Dedifferentiated amniotic fluid mesenchymal stem cell (primary cell): ENCODE results near the gene LILRB4.
"Not testable (repeated sequence)": the region's sequence is repeated elsewhere in the genome, so short reads cannot be mapped to it uniquely, and the experiment has no call there.

Source experiments
- DNase-seq: peaks from one replicate; pipeline ENCODE4 v3.0.0-alpha.2; 2016; ENCODE audit errors: extremely low spot score

LILRB4 gene

GRCh38 chr19:54662730-54663129 lies at the start of gene LILRB4:
TSS of gene LILRB4 (plus strand) at chr19:54662985. CDS start at chr19:54663034, 49 bp downstream.
- no peak for DNase-seq

DNA sequence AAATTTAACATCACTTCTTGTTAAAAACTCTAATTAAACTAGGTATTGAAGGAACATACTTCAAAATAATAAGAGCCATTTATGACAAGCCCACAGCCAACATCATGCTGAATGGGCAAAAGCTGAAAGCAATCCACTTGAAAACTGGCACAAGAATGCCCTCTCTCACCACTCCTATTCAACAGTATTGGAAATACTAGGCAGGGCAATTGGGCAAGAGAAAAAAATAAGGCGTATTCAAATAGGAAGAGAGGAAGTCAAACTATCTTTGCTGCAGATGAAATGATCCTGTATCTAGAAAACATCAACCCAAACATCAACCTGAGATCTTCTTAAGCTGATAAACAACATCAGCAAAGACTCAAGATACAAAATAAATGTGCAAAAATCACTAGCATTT lies 48.1 kb upstream of the LILRB4 start:
- DNase-seq = no peak

DNA sequence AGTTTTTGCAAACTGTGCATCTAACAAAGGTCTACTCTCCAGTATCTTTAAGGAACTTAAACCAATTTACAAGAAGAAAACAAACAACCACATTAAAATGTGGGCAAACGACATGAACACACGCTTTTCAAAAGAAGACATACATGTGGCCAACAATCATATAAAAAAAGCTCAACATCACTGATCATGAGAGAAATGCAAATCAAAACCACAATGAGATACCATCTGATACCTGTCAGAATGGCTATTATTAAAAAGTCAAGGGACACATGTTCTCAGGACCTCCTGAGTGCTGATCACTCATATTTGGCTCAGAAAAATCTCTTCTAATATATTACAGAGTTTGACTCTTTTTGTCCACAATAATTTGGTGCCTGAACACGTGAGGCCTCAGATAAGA lies 46.7 kb upstream of the LILRB4 start:
- DNase-seq = no peak

DNA sequence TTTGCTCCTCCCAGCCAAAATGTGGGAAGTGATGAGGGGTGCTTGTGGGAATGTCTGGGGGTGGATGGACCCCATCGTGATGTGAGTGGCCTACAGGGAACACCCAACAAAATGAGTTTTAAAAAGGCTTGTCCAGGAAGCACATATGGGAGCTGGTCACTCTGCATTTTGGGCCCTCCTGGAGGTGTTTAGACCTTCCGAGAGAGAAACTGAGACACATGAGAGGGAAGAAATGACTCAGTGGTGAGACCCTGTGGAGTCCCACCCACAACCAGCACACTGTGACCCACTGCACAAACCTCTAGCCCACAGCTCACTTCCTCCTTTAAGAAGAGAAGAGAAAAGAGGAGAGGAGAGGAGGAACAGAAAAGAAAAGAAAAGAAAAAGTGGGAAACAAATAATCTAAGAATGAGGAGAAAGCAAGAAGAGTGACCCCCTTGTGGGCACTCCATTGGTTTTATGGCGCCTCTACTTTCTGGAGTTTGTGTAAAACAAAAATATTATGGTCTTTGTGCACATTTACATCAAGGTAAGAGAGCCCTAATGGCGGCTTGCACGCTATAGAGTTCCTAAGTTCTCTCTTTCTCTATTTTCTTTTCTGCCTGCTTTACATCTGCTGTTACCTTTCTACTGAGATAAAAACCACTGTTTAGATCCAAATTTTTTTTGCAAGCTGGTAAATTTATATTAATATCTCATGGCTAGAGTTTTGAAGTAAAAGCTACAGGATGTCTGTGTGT lies 45.8 kb upstream of the LILRB4 start:
- DNase-seq = no peak

GRCh38 chr19:54620464-54620863 lies 42.3 kb upstream of the LILRB4 start:
- DNase-seq = no peak

DNA sequence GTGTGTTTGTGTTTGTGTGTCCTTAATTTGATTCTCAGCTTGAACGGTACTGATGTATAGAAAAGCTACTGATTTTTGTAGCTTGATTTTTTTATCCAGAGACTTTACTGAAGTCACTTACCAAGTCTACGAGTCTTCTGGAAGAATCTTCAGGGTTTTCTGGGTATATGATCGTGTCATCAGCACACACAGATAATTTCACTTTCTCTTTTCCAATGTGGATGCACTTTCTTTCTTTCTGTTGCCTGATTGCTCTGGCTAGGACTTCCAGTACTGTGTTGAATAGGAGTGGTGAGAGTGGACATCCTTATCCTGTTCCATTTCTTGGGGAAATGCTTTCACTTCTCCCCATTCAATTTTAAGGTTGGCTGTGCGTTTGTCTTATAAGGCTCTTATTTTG lies 40.4 kb upstream of the LILRB4 start:
- DNase-seq = no peak

DNA sequence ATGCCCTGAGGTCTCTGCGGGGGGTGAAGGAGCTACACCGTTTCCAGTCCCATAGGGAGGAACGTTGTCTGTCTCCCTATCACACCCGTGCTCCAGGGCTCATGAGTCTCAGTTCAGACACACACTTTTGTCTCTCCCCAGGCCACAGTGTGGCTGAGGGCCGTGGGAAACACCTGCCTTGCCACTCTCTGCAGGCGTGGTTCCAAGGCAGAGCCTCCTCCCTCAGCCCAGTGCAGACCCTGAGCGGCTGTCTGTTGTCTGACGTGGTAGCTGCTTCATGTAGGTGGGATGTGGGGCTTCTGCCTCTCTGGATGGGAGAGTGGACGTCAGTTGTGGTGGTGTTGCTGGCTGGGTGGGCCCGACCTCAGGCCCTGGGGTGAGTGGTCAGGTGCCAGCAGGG lies 38.6 kb upstream of the LILRB4 start:
- not testable (repeated sequence) for DNase-seq

GRCh38 chr19:54624934-54625730 lies 37.7 kb upstream of the LILRB4 start:
- not testable (repeated sequence) for DNase-seq

DNA sequence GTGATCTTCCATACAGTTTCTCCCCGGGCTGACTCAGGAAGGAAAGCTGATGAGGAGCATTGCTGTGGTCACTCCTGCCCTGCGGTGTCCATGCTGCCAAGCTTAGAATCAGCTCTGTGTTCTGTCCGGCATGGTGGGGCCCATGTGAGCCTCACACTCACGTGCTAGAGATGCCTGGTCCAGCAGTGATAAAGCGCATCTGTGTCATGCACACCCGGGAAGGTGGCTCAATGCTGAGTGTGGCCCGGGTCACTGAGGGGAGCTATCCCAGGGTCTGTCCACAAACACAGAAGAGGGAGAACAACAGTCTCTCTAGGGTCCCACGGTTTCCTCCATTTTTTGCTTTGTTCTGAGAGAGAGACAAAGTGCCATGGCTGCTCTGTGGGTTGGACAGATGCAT lies 36.0 kb upstream of the LILRB4 start:
- DNase-seq = no peak

- DNase-seq = not testable (repeated sequence)
Observed at GRCh38 chr19:54627912-54628311, 34.9 kb upstream of the LILRB4 start.

DNA sequence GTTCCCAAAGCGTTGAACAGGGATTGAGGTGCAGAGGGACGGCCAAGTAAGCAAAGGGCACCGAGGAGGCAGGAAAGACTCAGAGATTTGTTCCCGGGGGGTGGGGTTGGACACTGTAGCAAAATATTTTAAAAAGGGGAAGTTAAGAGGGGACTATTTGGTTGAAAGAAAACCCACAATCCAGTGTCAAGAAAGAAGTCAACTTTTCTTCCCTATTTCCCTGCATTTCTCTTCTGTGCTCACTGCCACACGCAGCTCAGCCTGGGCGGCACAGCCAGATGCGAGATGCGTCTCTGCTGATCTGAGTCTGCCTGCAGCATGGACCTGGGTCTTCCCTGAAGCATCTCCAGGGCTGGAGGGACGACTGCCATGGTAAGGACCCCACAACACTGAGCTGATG lies 32.5 kb upstream of the LILRB4 start, which contains the start of gene LILRB1:
TSS of gene LILRB1 (plus strand) at position 223 of the 400 bp plus-strand sequence. CDS start 590 bp downstream, outside the sequence.
- not testable (repeated sequence) for DNase-seq

DNA sequence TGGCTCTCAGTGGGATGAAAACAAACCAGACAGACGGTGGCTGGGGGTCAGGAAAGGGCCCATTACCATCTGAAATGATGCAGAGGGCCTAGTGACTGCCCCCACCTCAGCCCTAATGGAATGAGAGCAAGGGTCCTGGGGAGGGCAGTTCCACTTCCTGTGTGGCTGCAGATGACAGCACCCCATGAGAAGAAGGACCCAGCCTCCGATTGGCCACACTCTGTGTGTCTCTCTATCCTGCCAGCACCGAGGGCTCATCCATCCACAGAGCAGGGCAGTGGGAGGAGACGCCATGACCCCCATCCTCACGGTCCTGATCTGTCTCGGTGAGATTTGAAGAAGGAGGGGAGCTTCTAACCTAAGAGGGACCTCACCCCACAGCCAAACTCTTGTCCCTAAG lies 32.0 kb upstream of the LILRB4 start:
- no peak for DNase-seq

DNA sequence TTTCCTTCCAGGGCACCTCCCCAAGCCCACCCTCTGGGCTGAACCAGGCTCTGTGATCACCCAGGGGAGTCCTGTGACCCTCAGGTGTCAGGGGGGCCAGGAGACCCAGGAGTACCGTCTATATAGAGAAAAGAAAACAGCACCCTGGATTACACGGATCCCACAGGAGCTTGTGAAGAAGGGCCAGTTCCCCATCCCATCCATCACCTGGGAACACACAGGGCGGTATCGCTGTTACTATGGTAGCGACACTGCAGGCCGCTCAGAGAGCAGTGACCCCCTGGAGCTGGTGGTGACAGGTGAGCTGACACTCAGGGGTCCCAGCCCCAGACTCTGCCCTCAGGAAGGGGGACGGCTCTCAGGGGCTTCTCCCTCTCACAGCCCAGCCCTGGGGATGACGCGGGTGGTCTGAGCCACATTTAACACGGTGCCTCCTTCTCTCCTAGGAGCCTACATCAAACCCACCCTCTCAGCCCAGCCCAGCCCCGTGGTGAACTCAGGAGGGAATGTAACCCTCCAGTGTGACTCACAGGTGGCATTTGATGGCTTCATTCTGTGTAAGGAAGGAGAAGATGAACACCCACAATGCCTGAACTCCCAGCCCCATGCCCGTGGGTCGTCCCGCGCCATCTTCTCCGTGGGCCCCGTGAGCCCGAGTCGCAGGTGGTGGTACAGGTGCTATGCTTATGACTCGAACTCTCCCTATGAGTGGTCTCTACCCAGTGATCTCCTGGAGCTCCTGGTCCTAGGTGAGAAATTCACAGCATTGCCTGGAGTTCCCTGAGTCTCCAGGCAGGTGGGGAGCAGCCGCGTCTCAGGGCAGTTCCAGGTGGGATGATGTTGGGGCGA lies 31.1 kb upstream of the LILRB4 start:
- DNase-seq = not testable (repeated sequence)

- DNase-seq = not testable (repeated sequence)
Observed at GRCh38 chr19:54632517-54632916, 30.3 kb upstream of the LILRB4 start.

DNA sequence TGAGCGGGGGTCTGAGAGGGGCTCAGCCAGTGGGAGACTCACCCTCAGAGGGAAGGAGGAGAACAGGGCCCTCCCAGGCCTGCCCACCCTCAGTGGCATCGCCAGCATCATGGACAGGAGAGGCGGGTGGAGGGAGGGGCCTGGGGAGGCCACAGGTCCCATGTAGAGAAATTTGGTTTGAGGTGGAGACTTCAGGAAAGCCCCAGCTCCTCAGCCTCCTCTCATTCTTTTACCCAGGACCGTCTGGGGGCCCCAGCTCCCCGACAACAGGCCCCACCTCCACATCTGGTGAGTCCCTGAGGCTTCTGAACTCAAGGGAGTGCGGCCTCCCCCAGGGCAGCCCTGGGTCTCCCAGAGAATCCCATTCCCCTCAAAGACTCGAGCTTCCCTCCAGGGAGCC lies 29.4 kb upstream of the LILRB4 start:
- DNase-seq = no peak

DNA sequence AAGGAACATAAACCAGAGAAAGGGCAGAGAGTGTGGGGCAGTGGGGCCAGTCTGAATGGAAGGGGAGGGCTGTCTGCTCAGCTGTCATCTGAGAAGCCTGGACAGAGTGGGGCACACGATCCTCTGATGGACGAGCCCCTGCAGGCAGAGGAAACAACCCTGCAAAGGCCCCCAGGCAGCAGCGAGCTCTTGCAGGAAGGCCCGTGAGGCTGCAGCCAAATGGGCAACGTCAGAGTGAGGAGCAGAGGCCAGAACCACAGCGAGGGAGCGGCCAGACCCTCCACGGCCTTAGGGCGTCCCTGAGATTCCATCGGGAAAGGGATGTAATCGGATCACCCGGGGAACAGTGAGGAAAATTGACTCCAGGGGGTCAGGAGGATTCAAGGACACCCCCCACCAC lies 26.7 kb upstream of the LILRB4 start:
- DNase-seq = not testable (repeated sequence)

GRCh38 chr19:54638683-54639082 lies 24.1 kb upstream of the LILRB4 start:
- DNase-seq = no peak

GRCh38 chr19:54642953-54643352 lies 19.8 kb upstream of the LILRB4 start:
- not testable (repeated sequence) for DNase-seq

DNA sequence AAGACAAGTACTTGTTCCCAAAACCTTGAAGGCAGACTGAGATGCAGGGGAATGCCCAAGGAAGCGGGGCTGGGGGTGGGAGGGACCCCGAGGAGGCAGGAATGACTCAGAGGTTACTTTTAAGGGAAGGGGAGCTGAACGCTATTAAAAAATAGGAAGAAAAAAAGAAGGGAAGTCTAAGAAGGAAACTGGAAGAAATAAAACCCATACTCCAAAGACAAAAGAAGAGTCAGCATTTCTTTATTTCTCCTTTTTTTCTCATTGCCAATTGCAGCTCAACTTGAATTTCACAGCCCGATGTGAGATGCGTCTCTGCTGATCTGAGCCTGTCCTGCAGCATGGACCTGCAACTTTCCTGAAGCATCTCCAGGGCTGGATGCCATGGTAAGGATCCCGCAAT lies 19.2 kb upstream of the LILRB4 start:
- not testable (repeated sequence) for DNase-seq

DNA sequence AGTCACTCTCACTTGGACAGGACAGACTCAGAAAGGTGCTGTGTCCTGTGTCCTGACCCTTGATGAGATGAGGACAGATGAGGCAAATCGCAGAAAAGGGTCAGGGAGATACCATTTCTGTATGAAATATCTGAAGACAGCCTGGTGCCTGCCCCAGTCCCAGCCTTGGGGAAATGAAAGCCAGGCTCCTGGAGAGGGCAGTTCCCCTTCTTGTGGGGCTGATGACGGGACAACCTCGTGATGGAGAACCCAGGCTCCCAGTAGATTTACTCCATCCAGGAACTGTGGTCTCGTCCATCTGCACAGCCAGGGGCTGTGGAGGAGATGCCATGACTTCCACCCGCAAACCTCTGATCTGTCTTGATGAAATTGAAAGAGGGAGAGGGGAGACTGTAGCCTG lies 18.7 kb upstream of the LILRB4 start:
- DNase-seq = no peak

GRCh38 chr19:54646331-54646841 lies 16.4 kb upstream of the LILRB4 start:
- no peak for DNase-seq

GRCh38 chr19:54648129-54648528 lies 14.7 kb upstream of the LILRB4 start:
- DNase-seq = no peak
